ENCODE results near the gene SBNO2.
"Not testable (repeated sequence)": the region's sequence is repeated elsewhere in the genome, so short reads cannot be mapped to it uniquely, and the experiment has no call there.

Gene SBNO2

DNA sequence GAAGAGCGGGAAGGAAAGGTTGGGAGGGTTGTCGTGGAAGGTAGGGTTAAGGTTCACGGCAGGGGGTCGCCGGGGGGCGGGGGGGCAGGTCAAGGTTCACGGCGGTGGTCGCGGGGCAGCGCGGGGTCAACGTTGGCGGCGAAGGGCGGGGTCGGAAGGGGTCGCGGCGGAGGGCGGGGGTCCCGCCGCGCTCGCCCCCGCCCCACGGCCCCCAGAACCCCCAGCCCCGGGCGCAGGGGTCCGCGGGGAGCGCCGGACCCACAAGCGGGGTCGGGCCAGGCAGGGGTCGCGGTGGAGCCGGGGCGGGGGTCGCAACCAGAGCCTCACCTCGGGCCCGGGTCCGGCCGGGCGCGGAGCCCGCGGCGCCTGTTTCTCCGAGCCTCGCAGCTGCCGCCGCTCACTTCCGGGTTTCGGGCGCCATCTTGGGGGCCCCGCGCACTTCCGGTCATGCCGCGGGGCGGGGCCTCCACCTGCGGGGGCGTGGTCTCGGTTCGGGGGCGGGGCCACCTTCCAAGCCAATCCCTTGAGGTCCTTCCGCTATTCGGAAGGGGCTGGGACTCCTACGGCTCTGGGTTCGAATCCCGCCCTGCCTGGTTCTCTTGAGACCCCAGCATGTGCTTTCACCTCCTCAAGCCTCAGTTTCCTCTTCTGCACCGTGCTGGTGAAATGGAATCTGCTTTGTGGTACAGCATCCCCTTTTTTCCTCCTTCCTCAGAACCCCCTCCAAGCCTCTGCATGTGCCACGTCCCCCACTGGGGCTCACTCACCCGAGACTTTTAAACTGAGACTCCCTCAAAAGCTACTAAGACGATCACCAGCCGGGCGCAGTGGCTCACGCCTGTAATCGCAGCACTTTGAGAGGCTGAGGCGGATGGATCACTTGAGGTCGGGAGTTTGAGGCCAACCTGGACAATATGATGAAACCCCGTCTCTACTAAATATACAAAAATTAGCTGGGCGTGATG, at the start of gene SBNO2:
Gene SBNO2 (minus strand): TSS at position 424 of the 965 bp plus-strand sequence. CDS start 19,992 bp downstream, outside the sequence.
- peak; percentile 40 for DNase-seq

DNA sequence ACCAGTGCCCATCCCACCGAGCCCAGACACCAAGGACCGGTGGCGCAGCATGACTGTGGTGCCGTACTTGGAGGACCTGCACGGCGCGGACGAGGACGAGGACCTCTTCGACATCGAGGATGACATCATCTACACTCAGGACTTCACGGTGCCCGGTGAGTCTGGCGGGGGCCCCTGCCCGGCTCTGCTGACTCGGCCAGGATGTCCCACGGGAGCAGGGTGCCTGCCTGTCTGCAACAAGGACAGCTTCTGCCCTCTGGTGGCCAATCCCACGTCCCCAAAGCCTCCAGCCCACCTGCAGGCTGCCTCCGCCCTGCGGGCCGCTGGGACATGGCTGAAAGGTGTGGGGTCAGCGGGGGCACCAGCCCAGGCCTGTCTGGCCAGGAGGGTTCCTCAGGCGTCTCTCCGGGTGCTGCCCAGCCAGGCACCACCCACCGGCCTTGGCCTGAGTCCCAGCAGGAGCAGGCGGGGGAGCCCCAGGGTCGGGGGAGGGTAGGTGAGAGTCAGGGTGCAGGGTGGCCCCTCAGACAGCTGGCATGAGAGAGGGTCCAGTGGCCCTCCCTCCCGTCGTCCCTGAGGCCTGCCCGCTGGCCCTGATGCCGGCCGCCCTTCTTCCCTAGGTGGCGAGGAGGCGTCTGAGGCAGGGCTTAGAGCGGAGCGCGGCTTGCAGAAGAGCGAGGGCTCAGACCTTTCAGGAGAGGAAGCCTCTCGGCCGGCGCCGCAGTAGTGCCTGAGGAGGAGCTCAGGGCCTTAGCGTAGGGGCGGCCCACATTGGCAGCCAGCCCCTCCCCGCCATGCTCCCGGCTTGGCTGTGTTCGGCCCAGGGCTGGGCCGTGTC, 49.2 kb upstream of the SBNO2 start:
- no peak for DNase-seq

DNA sequence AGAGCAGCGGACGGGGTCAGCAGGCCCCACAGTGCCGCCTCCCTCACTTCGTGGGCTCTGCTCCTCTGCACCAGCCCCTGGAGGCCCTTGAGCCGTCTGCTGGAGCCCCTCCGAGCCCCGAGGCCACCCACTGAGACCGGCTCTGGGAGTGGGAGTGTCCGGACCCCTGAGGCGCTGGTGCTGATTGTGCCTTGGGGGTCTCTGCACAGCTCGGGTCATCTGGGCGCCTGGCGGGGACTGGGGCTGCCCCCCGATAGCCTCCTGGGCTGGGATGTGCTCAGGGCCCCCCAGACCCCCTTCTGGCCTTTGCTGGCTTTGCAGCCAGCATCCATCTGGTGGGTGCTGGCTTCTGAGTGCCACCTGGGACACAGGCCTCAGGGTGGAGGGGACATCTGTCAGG, 48.3 kb upstream of the SBNO2 start:
- no peak for DNase-seq

- DNase-seq: no peak
Observed at GRCh38 chr19:1221904-1222255, 47.8 kb upstream of the SBNO2 start.

DNA sequence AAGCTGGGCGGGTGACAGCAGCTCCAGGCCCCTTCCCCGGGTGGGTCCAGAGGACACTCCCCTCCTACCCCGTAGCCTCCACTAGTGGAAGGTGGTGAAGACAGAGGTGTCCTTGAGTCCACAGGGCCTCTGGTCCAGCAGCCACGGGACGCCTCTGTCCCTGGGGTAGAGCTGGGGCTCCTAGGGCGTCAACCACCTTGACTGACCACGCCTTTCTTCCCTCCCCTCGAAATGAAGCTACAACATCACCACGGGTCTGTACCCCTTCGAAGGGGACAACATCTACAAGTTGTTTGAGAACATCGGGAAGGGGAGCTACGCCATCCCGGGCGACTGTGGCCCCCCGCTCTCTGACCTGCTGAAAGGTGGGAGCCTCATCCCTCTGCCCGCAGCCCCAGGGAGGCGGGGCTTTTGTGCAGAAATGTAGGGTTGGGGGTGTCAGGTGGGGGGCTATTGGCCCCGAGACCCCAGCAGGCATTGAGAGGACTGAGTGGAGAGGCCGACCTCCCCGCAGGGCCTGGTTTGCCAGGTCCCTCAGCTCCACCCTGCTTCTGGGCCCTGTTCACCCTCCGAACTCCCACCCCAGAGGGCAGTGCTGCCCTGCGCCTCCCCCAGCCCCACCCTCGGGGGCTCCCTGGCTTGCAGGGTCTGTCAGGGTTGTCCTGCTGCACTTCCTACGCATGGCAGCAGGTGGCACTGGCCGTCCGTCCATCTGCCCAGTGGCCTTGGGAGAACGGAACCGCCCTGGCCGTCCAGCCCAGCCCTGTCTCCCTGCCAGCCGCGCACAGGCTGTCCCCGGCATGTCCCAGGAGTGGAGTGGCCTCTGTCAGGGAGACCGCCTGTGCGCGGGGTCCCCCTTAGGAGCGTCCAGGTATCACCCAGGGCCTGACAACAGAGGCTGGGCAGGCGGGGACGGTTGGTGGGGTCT, 47.2 kb upstream of the SBNO2 start:
- no peak for DNase-seq

- DNase-seq: no peak
Observed at GRCh38 chr19:1220477-1220930, 46.4 kb upstream of the SBNO2 start.

DNA sequence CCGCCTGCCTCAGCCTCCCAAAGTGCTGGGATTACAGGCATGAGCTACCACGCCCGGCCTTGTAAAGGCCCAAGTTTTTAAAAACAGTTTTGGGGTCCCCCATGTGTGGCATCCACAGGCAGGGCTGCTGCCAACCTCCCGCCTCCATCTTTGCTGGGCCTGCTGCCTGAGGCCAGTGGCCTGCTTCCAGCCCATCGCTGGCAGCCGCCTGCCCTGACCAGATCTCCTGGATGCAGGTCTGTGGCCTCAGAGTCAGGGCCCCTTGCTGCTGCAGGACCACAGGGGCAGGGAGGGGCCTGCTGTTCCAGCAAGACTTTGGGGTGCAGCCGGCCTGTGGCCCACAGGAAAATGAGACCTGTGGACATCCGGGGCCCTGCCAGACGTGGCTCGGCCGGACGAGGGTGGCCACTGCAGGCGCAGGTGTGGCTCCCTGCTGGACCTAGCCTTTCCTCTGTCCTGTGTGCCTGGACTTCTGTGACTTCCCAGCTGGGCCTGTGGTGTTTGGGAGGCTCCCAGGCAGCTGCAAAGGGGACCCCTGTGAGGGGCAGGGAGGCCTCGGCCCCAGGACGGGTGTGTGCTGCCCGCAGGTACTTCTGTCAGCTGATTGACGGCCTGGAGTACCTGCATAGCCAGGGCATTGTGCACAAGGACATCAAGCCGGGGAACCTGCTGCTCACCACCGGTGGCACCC, 45.9 kb upstream of the SBNO2 start:
- DNase-seq: no peak

DNA sequence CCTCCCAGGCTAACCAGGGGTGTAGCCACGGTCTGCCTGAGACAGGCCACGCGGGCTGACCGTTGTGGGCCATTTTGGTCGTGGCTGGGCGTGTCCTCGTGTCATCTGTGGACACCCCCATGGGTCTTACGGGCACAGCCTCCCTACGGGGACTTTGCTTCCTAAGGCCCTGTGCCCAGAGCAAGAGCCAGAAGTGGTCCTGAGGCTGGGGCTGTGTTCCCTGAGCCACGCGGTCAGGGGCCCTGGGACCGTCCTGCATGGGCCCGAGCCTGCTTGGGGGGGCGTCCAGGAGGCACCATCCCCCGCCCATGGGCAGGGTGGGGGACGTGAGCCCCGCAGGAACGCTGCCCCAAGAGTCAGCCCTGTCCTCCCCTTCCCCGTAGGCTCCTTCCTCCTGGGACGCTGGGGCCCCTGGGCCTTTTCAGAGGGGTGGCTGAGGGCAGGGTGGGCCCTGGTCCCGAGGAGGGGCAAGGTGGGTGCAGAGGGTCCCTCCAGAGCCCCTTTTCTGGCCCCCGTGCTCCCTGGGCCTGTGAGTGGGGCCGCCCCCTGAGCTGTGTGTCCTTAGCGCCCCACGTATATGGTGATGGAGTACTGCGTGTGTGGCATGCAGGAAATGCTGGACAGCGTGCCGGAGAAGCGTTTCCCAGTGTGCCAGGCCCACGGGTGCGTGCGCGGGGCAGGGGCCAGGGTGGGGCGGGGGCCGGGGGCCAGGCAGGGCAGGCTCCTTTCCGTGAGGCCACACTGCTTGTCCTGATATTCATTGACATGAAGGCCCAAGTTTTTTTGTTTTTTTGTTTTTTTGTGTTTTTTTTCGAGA, 44.9 kb upstream of the SBNO2 start:
- no peak for DNase-seq

DNA sequence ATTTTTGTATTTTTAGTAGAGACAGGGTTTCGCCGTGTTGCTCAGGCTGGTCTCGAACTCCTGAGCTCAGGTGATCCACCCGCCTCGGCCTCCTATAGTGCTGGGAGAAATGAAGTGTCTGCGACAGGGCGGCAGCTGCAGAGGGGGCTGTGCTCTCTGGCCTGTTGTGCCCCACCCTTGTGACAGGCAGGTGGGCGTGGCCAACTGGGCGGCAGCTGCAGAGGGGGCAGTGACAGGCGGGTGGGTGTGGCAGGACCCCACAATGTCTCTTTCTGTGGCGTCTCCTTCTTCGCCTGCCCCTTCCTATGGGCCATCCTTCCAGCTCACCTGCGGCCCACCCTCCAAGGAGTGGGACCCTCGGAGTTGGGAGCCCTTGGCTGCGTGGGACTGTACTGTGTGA, 43.3 kb upstream of the SBNO2 start:
- DNase-seq: no peak

DNA sequence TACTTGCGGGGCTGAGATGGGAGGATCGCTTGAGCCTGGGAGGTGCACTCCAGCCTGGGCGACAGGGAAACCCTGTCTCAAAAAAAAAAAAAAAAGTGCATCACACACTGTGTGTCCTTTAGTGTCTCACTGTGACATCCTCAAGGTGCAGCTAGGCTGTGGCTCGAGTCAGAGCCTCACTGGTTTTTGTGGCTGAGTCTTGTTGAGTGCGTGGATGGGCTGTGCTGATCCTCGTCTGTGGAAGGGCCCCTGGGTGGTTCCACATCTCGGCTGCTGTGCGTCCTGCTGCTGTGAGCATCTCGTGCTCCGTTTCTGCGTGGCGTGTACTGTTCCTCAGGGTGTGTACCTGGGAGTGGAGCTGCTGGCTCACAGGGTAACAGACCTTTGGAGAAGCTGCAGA, 42.7 kb upstream of the SBNO2 start:
- no peak for DNase-seq

- DNase-seq: no peak
Observed at GRCh38 chr19:1214862-1215731, 41.0 kb upstream of the SBNO2 start.

- DNase-seq: no peak
Observed at GRCh38 chr19:1214299-1214861, 40.3 kb upstream of the SBNO2 start.

GRCh38 chr19:1213391-1214286, 39.6 kb upstream of the SBNO2 start:
- no peak for DNase-seq

- DNase-seq: no peak
Observed at GRCh38 chr19:1211494-1212234, 37.6 kb upstream of the SBNO2 start.

DNA sequence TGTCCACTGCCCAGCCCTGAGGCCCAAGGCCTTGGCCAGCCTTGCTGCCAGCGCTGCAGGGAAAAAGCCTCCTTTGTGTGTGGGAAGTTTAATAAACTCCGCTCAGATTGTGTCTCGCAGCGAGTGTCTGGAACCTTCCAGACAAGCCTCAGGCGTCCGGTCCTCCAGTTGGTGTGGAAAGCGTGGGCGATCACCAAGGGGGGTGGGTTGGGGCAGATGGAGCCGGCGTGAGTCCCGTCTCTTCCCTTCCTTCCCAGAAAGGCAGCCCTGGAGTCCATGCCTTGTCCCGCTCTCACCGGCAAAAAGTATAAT, 36.1 kb upstream of the SBNO2 start:
- DNase-seq: no peak

GRCh38 chr19:1208830-1209229, 34.8 kb upstream of the SBNO2 start:
- not testable (repeated sequence) for DNase-seq

DNA sequence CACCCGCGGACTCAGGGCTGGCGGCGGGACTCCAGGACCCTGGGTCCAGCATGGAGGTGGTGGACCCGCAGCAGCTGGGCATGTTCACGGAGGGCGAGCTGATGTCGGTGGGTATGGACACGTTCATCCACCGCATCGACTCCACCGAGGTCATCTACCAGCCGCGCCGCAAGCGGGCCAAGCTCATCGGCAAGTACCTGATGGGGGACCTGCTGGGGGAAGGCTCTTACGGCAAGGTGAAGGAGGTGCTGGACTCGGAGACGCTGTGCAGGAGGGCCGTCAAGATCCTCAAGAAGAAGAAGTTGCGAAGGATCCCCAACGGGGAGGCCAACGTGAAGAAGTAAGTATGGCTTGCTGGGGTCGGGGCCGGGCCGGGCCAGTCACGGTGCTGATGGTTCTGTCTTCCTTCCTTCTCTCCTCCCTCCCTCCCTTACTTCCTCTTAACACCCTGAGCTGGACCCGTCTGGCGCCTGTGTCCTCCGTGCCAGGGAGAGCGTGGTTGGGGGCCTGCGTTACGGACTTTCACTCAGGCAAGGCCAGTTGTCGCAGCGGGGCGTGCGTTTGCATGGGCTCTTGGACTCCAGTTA, 32.9 kb upstream of the SBNO2 start:
- no peak for DNase-seq
